Right lobe of liver (tissue), 4 donors: Measurements from ENCODE around the gene DAGLA.

Source experiments
- POLR2A ChIP-seq: fragments of 450-650 bp; IDR thresholded peaks from one replicate; pipeline ENCODE4 v1.6.1; 2017; ENCODE audit warnings: antibody characterized with exemption, mild to moderate bottlenecking
- TF ChIP-seq, protein P1 (sequence below), 4 donors: fragments of 200-600 bp in 3 of 4; fragments of 450-650 bp in 1 of 4; IDR thresholded peaks; one replicate each; pipeline versions ENCODE4 v1.5.1 to v1.8.0; 2016 to 2022; ENCODE audit warnings: antibody characterized with exemption in 4 of 4, mild to moderate bottlenecking in 2 of 4
- donor health status: DM: no; HTN: no; CAD: no.
- donor health status: DM: no; HTN: no; CAD: no.
- donor health status: DM: no; HTN: yes; CAD: no.

DNA sequence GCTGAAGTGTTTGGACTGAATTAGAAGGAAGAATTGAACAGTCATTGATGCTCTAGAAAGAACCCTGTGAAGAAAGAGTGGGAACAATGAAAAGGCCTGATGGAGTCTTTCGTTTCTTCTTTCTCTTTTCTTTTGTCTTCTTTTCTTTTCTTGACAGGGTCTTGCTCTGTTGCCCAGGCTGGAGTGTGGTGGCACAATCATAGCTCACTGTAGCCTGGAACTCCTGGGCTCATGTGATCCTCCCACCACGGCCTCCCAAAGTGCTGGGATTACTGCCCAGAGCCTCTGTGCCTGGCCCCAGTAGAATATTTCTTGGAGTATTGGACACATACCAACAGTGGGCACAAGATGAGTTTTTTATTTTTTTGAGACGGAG, 113.6 kb downstream of the DAGLA start:
- TF ChIP-seq, protein P1, sequence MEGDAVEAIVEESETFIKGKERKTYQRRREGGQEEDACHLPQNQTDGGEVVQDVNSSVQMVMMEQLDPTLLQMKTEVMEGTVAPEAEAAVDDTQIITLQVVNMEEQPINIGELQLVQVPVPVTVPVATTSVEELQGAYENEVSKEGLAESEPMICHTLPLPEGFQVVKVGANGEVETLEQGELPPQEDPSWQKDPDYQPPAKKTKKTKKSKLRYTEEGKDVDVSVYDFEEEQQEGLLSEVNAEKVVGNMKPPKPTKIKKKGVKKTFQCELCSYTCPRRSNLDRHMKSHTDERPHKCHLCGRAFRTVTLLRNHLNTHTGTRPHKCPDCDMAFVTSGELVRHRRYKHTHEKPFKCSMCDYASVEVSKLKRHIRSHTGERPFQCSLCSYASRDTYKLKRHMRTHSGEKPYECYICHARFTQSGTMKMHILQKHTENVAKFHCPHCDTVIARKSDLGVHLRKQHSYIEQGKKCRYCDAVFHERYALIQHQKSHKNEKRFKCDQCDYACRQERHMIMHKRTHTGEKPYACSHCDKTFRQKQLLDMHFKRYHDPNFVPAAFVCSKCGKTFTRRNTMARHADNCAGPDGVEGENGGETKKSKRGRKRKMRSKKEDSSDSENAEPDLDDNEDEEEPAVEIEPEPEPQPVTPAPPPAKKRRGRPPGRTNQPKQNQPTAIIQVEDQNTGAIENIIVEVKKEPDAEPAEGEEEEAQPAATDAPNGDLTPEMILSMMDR (IDR thresholded peaks at IDR 0.05) = no peak
- TF ChIP-seq POLR2A = no peak
